Measurements from ENCODE around the gene PTH2. TPM values are rescaled to one million over a fixed set of nuclear protein-coding genes. Genes with fewer than 3 reads are reported as not detected.

PTH2 gene
- total and polyA plus RNA-seq, 2 of the 8 experiments (the other 6 are each of a cell fraction or from before 2014, with no cell fraction given) = not detected

GRCh38 chr19:49411681-49412326 is 11.4 kb downstream of the PTH2 start:
- no peak overlapping the region for H3K9ac ChIP-seq (replicated peaks in 1 of 4; ENCODE audit: extremely low read depth in 1 of 4, low read depth in 3 of 4, low read length in 3 of 4)
- DNase-seq (ENCODE audit: low read depth in 1 of 2, low spot score in 2 of 2) = no peak
- peaks cover 0 to 11% (median 7%) of the 10 kb centered on the region in 4 experiments; a peak in 5 of 7 replicates for H3K4me1 ChIP-seq (replicated peaks in 1 of 4; ENCODE audit: control insufficient read depth in 3 of 4, insufficient read depth in 4 of 4, low read length in 3 of 4)
- FAIRE-seq = no peak
- POLR2A ChIA-PET (ENCODE audit: partially characterized antibody) = interaction anchor here (0.9 to 3.3 kb wide), 4 partner anchors 10 to 39 kb away, joined by 3 to 13 read pairs (median 6); partner anchors contain the start of gene GFY
- H4K20me1 ChIP-seq (replicated peaks in 1 of 2; ENCODE audit: control insufficient read depth in 1 of 2, insufficient read depth in 2 of 2, low read length in 2 of 2) = no peaks in the 10 kb centered on the region
- no peak overlapping the region for H2BK120ac ChIP-seq (replicated peaks; ENCODE audit: low read depth, low read length)
- no peak overlapping the region for H4K8ac ChIP-seq (ENCODE audit: extremely low read depth, insufficient read depth, low read length)
- H3K23ac ChIP-seq (ENCODE audit: insufficient read length) = no peak overlapping the region
- H2BK5ac ChIP-seq (ENCODE audit: low read depth, low read length) = no peak overlapping the region
- H3K79me2 ChIP-seq (ENCODE audit: control insufficient read depth in 1 of 2, insufficient read depth in 2 of 2, low read length in 2 of 2) = no peaks in the 10 kb centered on the region
- no peak overlapping the region for H4K91ac ChIP-seq (replicated peaks; ENCODE audit: insufficient read length, low read length)
- no peak overlapping the region for H3K4ac ChIP-seq (replicated peaks; ENCODE audit: insufficient read length, low read depth, low read length)
- CTCF ChIA-PET (ENCODE audit: partially characterized antibody) = interaction anchor here (1.0 to 14.7 kb wide), 4 partner anchors 10 to 37 kb away, joined by 3 to 291 read pairs (median 4); no protein-coding TSS in a partner anchor
- H3K18ac ChIP-seq (ENCODE audit: extremely low read depth, low read length) = no peak overlapping the region
- no peak overlapping the region for H2BK12ac ChIP-seq (ENCODE audit: low read depth, low read length)
- no peak overlapping the region for H4K5ac ChIP-seq (ENCODE audit: insufficient read length, low read depth, low read length)
- H3K27me3 ChIP-seq (replicated peaks in 1 of 4; ENCODE audit: control insufficient read depth in 3 of 4, extremely low read depth in 1 of 4, insufficient read depth in 3 of 4, low read length in 3 of 4) = no peaks in the 10 kb centered on the region
- H3K56ac ChIP-seq (replicated peaks; ENCODE audit: insufficient read length, low read depth, low read length) = no peak overlapping the region
- 81% methylated on average over 3 of the region's 3 CpGs; no CpG with 5 or more reads in 1 of the 2 experiments for WGBS, 2 experiments (ENCODE audit: extremely low coverage in 1 of 2, insufficient coverage in 1 of 2, insufficient read length in 1 of 2, insufficient replicate concordance in 2 of 2, low coverage in 1 of 2, low lambda C conversion rate in 2 of 2, missing lambda C conversion rate in 1 of 2)
- no peak overlapping the region for H3K27ac ChIP-seq (ENCODE audit: low read depth, low read length)
- no peaks in the 10 kb centered on the region for H3K79me1 ChIP-seq (ENCODE audit: low read depth, low read length)
- no peak overlapping the region for H2AK5ac ChIP-seq (ENCODE audit: low read depth, low read length)
- H3K23me2 ChIP-seq (ENCODE audit: low read depth, low read length) = no peaks in the 10 kb centered on the region
- H3K9me3 ChIP-seq (ENCODE audit: insufficient read depth in 2 of 2, low read depth in 1 of 2, low read length in 1 of 2) = no peaks in the 10 kb centered on the region
- H2BK15ac ChIP-seq (ENCODE audit: low read length) = 0 out of 2 replicates have a peak overlapping the region, but pooled peaks have one; percentile 74
- H3K36me3 ChIP-seq (ENCODE audit: control insufficient read depth in 2 of 4, insufficient read depth in 4 of 4, low read length in 3 of 4) = no peaks in the 10 kb centered on the region
- no peak overlapping the region for H2BK20ac ChIP-seq (ENCODE audit: low read length)
- no peak overlapping the region for H3K4me2 ChIP-seq (ENCODE audit: insufficient read depth in 1 of 2, low read depth in 2 of 2, low read length in 2 of 2)
- H3K4me3 ChIP-seq (ENCODE audit: extremely low read depth in 1 of 4, insufficient read depth in 2 of 4, low read depth in 3 of 4, low read length in 4 of 4) = no peak overlapping the region
- H2AFZ ChIP-seq (ENCODE audit: low read length) = no peak overlapping the region
- no peak overlapping the region for H3K14ac ChIP-seq (ENCODE audit: insufficient read length)
- no peak for TF ChIP-seq NANOG (IDR thresholded peaks at IDR 0.05; ENCODE audit: insufficient read depth, low read depth, low read length, poor library complexity, severe bottlenecking)
- TF ChIP-seq POLR2A (IDR thresholded peaks at IDR 0.05; ENCODE audit: control extremely low read depth in 1 of 2, low read depth in 2 of 2, low read length in 2 of 2) = no peak
- TF ChIP-seq RFX5 (IDR thresholded peaks at IDR 0.05; ENCODE audit: borderline replicate concordance, low read depth, low read length) = no peak
- TF ChIP-seq SAP30 (IDR thresholded peaks at IDR 0.05; ENCODE audit: insufficient read depth, insufficient replicate concordance, low read length) = no peak
- TF ChIP-seq CBX8 (IDR thresholded peaks at IDR 0.05; ENCODE audit: borderline replicate concordance, low read depth, low read length) = no peak
- TF ChIP-seq GTF2F1 (IDR thresholded peaks at IDR 0.05; ENCODE audit: borderline replicate concordance, low read depth, low read length) = no peak
- no peak for TF ChIP-seq CEBPB (IDR thresholded peaks at IDR 0.05; ENCODE audit: low read depth, low read length)
- TF ChIP-seq EGR1 (IDR thresholded peaks at IDR 0.05; ENCODE audit: borderline replicate concordance, low read depth, low read length) = no peak
- TF ChIP-seq RAD21 (IDR thresholded peaks at IDR 0.05 in 1 of 2, conservative IDR thresholded peaks at IDR 0.05 in 1 of 2; ENCODE audit: low read depth in 2 of 2, low read length in 2 of 2) = no peak
- no peak for TF ChIP-seq CTCF (IDR thresholded peaks at IDR 0.05; ENCODE audit: control extremely low read depth in 1 of 3, insufficient read depth in 1 of 3, low read depth in 1 of 3, low read length in 3 of 3)
